PFSK-1 (cell line): ENCODE results near the gene ARHGAP44.

Source experiments
- POLR2AphosphoS5 ChIP-seq: IDR thresholded peaks from 2 replicates; pipeline ENCODE4 v1.6.1; 2012; ENCODE audit warnings: low read depth, mild to moderate bottlenecking, control low read depth, low read length, moderate library complexity
- TAF1 ChIP-seq: IDR thresholded peaks from 2 replicates; pipeline ENCODE4 v1.6.1; 2012; ENCODE audit warnings: low read length, control low read depth, borderline replicate concordance; ENCODE audit not compliant: insufficient read depth

- no peak for TF ChIP-seq POLR2AphosphoS5
- no peak for TF ChIP-seq TAF1
These were observed 169.5 kb downstream of the ARHGAP44 start for GRCh38 chr17:12958786-12959185.
